A673 (cell line): Measurements from ENCODE around the gene SLMAP.

Source experiments
- EZH2 ChIP-seq: fragments of 200-600 bp; sonication (generic); IDR thresholded peaks from 2 replicates; pipeline ENCODE4 v1.6.1; 2017; ENCODE audit warnings: borderline replicate concordance, low read depth, mild to moderate bottlenecking, mixed read lengths, antibody characterized with exemption, low read length; ENCODE audit not compliant: poor library complexity, severe bottlenecking
- TF ChIP-seq, protein P1 (sequence below): fragments of 300-800, 200-600 bp; sonication (generic); conservative IDR thresholded peaks from 2 replicates; pipeline ENCODE4 v1.5.1; 2017; ENCODE audit warnings: low read depth, mild to moderate bottlenecking, antibody characterized with exemption, low read length, moderate library complexity, mixed read lengths

DNA sequence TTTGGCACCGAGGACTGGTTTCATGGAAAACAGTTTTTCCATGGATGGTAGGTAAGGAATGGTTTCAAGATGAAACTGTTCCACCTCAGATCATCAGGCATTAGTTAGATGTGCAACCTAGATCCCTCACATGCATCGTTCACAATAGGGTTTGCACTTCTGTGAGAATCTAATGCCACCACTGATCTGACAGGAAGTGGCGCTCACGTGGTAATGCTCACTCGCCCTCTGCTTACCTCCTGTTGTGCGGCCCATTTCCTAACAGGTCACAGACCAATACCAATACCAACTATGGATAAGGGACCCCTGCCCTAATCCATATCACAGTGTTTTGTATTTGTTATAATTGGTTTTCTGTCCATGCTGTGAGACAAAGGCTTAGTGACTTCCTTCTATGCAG lies 58.9 kb downstream of the SLMAP start:
- TF ChIP-seq, protein P1, sequence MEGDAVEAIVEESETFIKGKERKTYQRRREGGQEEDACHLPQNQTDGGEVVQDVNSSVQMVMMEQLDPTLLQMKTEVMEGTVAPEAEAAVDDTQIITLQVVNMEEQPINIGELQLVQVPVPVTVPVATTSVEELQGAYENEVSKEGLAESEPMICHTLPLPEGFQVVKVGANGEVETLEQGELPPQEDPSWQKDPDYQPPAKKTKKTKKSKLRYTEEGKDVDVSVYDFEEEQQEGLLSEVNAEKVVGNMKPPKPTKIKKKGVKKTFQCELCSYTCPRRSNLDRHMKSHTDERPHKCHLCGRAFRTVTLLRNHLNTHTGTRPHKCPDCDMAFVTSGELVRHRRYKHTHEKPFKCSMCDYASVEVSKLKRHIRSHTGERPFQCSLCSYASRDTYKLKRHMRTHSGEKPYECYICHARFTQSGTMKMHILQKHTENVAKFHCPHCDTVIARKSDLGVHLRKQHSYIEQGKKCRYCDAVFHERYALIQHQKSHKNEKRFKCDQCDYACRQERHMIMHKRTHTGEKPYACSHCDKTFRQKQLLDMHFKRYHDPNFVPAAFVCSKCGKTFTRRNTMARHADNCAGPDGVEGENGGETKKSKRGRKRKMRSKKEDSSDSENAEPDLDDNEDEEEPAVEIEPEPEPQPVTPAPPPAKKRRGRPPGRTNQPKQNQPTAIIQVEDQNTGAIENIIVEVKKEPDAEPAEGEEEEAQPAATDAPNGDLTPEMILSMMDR = no peak
- no peak for TF ChIP-seq EZH2
